D721Med (cell line): ENCODE data around the gene PDK4.

ENCODE experiments used
- DNase-seq: peaks from one replicate; pipeline ENCODE4 v3.0.0; 2011; ENCODE audit warnings: low spot score; ENCODE audit not compliant: insufficient read length
- FAIRE-seq: peaks from 2 replicates; lab custom pipeline; 2011; peaks lifted over from hg19 to GRCh38; lab: Jason Lieb, UNC
- TF ChIP-seq, protein P1 (sequence below): IDR thresholded peaks from 2 replicates; pipeline ENCODE4 v1.5.1; 2012; ENCODE audit warnings: mild to moderate bottlenecking, control low read depth; ENCODE audit not compliant: insufficient read depth; ENCODE audit errors: missing control alignments

The PDK4 gene

DNA sequence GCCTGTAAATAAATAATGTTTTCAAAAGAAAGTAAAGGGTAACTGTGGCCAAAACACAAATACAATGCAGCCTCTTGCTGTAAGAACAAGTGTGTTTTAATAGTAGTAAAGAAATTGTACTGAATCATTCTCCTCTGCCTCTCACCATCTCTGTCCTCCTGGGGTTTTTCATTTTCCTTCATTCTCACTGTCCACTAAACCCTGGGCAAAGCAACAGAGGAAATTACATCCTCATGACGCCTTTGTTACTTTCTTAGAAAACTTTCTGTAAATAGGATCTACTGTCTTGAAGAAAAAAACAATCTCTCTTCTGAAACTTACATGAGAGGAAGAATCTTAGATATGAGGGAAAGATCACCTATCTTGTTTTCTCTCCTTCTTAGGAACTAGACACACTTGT, 56.0 kb downstream of the PDK4 start:
- no peak for DNase-seq
- TF ChIP-seq, protein P1, sequence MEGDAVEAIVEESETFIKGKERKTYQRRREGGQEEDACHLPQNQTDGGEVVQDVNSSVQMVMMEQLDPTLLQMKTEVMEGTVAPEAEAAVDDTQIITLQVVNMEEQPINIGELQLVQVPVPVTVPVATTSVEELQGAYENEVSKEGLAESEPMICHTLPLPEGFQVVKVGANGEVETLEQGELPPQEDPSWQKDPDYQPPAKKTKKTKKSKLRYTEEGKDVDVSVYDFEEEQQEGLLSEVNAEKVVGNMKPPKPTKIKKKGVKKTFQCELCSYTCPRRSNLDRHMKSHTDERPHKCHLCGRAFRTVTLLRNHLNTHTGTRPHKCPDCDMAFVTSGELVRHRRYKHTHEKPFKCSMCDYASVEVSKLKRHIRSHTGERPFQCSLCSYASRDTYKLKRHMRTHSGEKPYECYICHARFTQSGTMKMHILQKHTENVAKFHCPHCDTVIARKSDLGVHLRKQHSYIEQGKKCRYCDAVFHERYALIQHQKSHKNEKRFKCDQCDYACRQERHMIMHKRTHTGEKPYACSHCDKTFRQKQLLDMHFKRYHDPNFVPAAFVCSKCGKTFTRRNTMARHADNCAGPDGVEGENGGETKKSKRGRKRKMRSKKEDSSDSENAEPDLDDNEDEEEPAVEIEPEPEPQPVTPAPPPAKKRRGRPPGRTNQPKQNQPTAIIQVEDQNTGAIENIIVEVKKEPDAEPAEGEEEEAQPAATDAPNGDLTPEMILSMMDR, result no peak
- no peak for FAIRE-seq

DNA sequence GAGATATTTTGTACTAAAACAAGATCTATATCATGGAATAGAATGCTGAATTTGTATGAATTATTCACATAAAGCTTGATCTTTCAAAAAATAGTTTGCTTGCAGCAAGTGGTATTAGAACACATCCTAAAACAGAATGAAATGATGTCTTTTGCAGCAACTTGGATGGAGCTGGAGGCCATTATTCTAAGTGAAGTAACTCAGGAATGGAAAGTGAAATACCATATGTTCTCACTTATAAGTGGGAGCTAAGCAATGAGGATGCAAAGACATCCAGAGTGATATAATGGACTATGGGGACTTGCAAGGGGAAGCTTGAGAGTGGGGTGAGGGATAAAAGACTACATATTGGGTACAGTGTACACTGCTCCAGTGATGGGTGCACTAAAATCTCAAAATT, 56.9 kb downstream of the PDK4 start:
- no peak for FAIRE-seq
- TF ChIP-seq, protein P1, result no peak
- DNase-seq, result no peak

DNA sequence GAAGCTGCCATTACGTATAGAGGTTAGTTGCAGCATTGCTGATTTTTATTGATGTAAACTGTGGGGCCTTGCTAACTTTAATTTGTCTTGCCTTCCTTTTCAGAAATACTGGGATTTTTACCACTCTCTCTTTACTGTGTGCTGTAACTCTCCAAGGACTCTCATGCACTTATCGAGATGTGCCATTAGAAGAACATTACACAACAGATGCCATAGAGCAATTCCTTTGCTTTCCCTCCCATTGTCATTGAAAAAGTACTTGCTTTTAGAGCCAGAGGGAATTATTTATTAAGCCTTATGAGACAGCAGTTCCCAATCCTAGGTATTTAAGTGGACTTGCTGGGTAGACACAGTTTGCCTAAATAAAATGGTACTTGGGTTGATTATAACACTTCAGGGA, 58.8 kb downstream of the PDK4 start:
- no peak for FAIRE-seq
- no peak for DNase-seq
- TF ChIP-seq, protein P1, result no peak

DNA sequence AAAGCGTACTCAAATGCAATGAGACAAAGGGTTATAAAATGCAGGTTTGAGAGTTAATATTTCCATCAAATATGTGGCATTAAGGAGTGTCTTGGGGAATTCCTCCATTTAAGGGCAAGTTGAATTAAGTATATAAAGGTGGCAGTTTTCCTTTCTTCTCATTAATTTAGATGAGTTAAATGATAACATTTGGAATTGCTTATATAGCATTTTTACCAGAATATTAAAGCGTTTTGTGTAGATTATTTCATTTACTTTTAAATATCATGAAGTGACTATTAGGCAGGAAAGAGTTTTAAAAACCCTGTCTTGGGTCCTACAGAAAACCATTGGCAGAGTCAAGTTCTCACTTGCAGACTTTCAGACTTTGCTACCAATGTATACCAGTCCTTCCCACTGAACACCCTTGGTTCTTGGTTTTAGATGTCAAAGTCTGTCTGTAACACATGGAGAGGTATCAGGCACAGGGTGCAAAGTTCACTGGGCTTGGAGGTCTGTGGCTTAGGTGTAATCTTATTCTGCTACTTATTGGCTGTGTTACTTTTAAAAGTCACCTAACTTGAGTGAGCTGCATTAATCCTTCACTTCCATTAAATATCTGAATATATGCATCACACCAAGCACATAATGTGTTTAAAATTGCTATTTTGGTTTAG, 59.5 kb downstream of the PDK4 start:
- FAIRE-seq, result no peak
- TF ChIP-seq, protein P1, result no peak
- no peak for DNase-seq

DNA sequence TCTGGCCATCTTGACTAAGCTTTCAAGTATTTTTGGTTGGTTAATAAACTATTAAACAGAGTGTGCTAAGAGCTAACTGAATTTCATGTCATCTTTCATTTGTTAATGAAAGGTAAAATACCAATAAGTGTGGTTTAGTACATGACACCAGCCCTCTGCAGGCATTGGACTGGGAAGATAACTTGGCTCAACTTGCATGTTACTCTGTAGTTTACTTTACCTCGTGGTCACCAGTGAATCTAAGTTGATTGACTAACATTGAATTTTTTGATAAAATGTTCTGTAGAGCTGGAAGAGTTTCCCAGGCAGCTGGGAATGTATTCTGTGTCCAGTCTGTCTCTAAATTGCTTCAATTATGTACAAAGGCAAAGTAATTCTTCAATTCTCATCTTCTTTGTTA, 60.7 kb downstream of the PDK4 start:
- TF ChIP-seq, protein P1, result no peak
- no peak for DNase-seq
- no peak for FAIRE-seq

DNA sequence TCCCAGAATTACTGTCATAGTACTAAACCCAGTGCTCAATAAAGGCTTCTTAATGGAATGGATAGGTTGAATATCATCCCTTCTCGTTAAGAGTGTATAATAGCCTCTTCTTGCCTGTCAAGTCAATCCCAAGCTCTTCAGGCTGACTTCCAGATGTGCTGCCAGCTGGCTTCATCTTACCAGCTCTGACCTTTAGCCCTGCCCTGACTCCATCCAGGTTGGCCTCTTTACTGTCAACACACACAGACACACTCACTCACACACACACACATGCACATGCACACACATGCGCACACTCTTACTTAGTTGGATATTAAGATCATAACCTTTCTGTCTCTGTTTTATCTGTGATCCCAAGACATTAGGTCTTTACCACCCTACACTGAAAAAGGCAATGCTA, 61.5 kb downstream of the PDK4 start:
- FAIRE-seq (no peak), DNase-seq (no peak)
- TF ChIP-seq, protein P1, result no peak
